Heart right ventricle (tissue), 16 donors: Measurements from ENCODE around the gene GBP5. TPM values are rescaled to one million over a fixed set of nuclear protein-coding genes. Genes with fewer than 3 reads are reported as not detected.
A peak's percentile ranks its signal among the peaks of the same experiment; 100 is the strongest.
"Not testable (repeated sequence)": the region's sequence is repeated elsewhere in the genome, so short reads cannot be mapped to it uniquely, and the experiment has no call there.

ENCODE experiments used
- ATAC-seq, 8 donors: fragments of 200-7000 bp; cut with Tn5 transposase; one replicate each; pipeline ENCODE4 v1.9.1; 2020; ENCODE audit warnings: mild to moderate bottlenecking in 8 of 8, moderate library complexity in 8 of 8, moderate number of reproducible peaks in 1 of 8
- DNase-seq, 2 donors: peaks; one replicate each; pipeline ENCODE4 v3.0.0-alpha.2; 2020
- H3K27ac ChIP-seq, 10 donors: fragments of 200-600 bp; sonication (generic) in 2 of 10; one replicate each; pipeline versions ENCODE4 v1.5.0 to v1.8.0; 2020 to 2022; ENCODE audit warnings: mild to moderate bottlenecking in 3 of 10
- H3K27me3 ChIP-seq, 7 donors: fragments of 200-600 bp; one replicate each; pipeline ENCODE4 v1.8.0; 2021 to 2022; ENCODE audit warnings: mild to moderate bottlenecking in 2 of 7
- H3K36me3 ChIP-seq, 9 donors: fragments of 200-600 bp; sonication (generic) in 1 of 9; one replicate each; pipeline versions ENCODE4 v1.5.0 to v1.8.0; 2020 to 2022; ENCODE audit warnings: mild to moderate bottlenecking in 2 of 9
- H3K4me1 ChIP-seq, 9 donors: fragments of 200-600 bp; sonication (generic) in 1 of 9; one replicate each; pipeline versions ENCODE4 v1.5.0 to v1.8.0; 2020 to 2022; ENCODE audit warnings: mild to moderate bottlenecking in 4 of 9
- H3K4me3 ChIP-seq, 10 donors: fragments of 200-600 bp; sonication (generic) in 2 of 10; one replicate each; pipeline versions ENCODE4 v1.5.0 to v1.8.0; 2020 to 2022; ENCODE audit warnings: mild to moderate bottlenecking in 7 of 10, moderate library complexity in 2 of 10
- H3K9me3 ChIP-seq, 11 donors: fragments of 200-600 bp in 10 of 11; sonication (generic) in 2 of 11; one replicate each; pipeline versions ENCODE4 v1.5.0 to v1.8.0; 2013 to 2022; ENCODE audit warnings: mild to moderate bottlenecking in 2 of 11, control low read depth in 1 of 11, moderate library complexity in 1 of 11
- WGBS, 2 donors: extraction: QIAGEN DNeasy Blood & Tissue Kit; methylation state at CpG; one replicate each; pipeline ENCODE4 v1.1.7; 2013; ENCODE audit warnings: inconsistent platforms in 1 of 2; 5-methylcytosine and 5-hydroxymethylcytosine counted together
- intact Hi-C, 10 donors: fragments of 100-400 bp; cut with DNase I; formaldehyde crosslinking; loops; one replicate each; pipeline versions ENCODE4 v1.11.1 to v1.14.2; 2022
- polyA plus RNA-seq, 2 donors: library from polyadenylated mRNA; stranded (reverse); fragments of 200-250 nt; gene quantifications; one replicate each; pipeline ENCODE4 v1.2.3, GENCODE V29; 2013
- total RNA-seq, 10 donors: library from RNA; stranded (reverse); fragmentation: NEBNext Ultra II Directional in 3 of 10; extraction: Animal tissue kit (Norgen Biotek cat#: 25700) in 3 of 10; gene quantifications; one replicate each; pipeline versions ENCODE4 v1.2.1 to v1.2.4, GENCODE V29; 2021 to 2023
- TF ChIP-seq, protein P1 (sequence below), 9 donors: fragments of 200-600 bp; sonication (generic) in 2 of 9; IDR thresholded peaks; one replicate each; pipeline versions ENCODE4 v1.5.0 to v1.8.0; 2021 to 2022; ENCODE audit warnings: antibody characterized with exemption in 9 of 9, mild to moderate bottlenecking in 5 of 9, moderate library complexity in 1 of 9
- donor health status: Arrhythmogenic right ventricular cardiomyopathy.
- donor health status: ischemic (EF 13 %, LVEDD 7.1; RV severe dilation, severe dysfunction).
- donor health status: healthy with polysubstance abuse.
- donor health status: DM: no; HTN: yes; CAD: no.
- donor health status: DM: no; HTN: no; CAD: no.
- donor health status: ischemic (EF 25% LVEDD 6.9; RV normal size, moderate dysfunction).
- donor health status: ischemic (EF 25% LVEDD 5.7; RV mildly dilated, moderate dysfunction).
- donor health status: healthy.
- donor health status: DM: yes; HTN: yes; CAD: no.
- donor health status: Ischemic cardiomyopathy.
- donor health status: ischemic (EF 35%, LVEDD 5.7; RV mildly dilated, moderate dysfunction).
- donor health status: nonischemic (EF 11% LVEDD 7.7; RV severe dilation, severe dysfunction).
- donor health status: DM: yes; HTN: yes; CAD: no.
- donor health status: PGD.
- donor health status: ischemic (EF 29% LVEDD 5.4; RV normal size, mild dysfunction).
- donor health status: nonischemic (EF 23%, LVEDD 6.1; RV moderate dilation, normal function).

The GBP5 gene
- total and polyA plus RNA-seq, 12 donors: 0.39 to 62.0 (median 0.81) TPM

DNA sequence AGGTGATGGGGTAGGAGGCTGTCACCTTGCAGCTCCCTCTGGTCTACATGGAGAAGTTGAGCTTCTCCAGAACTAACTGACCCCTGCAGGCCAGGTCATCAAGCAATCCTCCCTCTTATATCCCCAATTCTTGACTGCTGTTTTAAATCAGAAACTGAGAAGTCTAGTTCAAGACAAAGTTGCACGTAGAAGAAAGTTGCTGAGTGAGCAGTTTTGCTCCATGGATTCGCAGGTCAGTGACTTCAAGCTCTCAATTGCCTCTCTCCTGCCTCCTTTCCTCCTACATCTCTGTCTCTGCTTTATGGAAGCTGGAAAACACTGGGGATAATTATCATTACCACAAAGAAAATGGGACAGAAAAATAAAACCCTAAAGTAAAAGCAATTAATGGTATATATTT lies 32.8 kb upstream of the GBP5 start:
- no peaks in the 10 kb centered on the region for H3K27me3 ChIP-seq
- no peak overlapping the region for H3K4me3 ChIP-seq
- ATAC-seq: no peak
- intact Hi-C loops: no loop called here
- no peak for DNase-seq
- no peak overlapping the region for H3K27ac ChIP-seq
- WGBS, 2 donors: 80 to 85% methylated on average over 2 of the region's 2 CpGs
- H3K9me3 ChIP-seq: peaks cover 0 to 10% (median 0%) of the 10 kb centered on the region in 11 donors
- H3K4me1 ChIP-seq: peaks cover 0 to 15% (median 6%) of the 10 kb centered on the region in 9 donors
- TF ChIP-seq, protein P1, sequence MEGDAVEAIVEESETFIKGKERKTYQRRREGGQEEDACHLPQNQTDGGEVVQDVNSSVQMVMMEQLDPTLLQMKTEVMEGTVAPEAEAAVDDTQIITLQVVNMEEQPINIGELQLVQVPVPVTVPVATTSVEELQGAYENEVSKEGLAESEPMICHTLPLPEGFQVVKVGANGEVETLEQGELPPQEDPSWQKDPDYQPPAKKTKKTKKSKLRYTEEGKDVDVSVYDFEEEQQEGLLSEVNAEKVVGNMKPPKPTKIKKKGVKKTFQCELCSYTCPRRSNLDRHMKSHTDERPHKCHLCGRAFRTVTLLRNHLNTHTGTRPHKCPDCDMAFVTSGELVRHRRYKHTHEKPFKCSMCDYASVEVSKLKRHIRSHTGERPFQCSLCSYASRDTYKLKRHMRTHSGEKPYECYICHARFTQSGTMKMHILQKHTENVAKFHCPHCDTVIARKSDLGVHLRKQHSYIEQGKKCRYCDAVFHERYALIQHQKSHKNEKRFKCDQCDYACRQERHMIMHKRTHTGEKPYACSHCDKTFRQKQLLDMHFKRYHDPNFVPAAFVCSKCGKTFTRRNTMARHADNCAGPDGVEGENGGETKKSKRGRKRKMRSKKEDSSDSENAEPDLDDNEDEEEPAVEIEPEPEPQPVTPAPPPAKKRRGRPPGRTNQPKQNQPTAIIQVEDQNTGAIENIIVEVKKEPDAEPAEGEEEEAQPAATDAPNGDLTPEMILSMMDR (IDR thresholded peaks at IDR 0.05): no peak
- H3K36me3 ChIP-seq: no peaks in the 10 kb centered on the region

- WGBS, 2 donors: 86 to 92% methylated on average over 2 of the region's 2 CpGs
- TF ChIP-seq, protein P1 (IDR thresholded peaks at IDR 0.05): no peak
- Histone ChIP-seq H3K4me3 (no peak overlapping the region), H3K27ac (no peak overlapping the region), H3K4me1 (peaks cover 0 to 11% (median under 1%) of the 10 kb centered on the region in 9 donors), H3K36me3 (no peaks in the 10 kb centered on the region), H3K27me3 (no peaks in the 10 kb centered on the region), H3K9me3 (peaks cover 0 to 10% (median 0%) of the 10 kb centered on the region in 11 donors)
- no peak for DNase-seq
- ATAC-seq: no peak
- intact Hi-C loops: no loop called here
These were observed 32.0 kb upstream of the GBP5 start for GRCh38 chr1:89304572-89305230.

DNA sequence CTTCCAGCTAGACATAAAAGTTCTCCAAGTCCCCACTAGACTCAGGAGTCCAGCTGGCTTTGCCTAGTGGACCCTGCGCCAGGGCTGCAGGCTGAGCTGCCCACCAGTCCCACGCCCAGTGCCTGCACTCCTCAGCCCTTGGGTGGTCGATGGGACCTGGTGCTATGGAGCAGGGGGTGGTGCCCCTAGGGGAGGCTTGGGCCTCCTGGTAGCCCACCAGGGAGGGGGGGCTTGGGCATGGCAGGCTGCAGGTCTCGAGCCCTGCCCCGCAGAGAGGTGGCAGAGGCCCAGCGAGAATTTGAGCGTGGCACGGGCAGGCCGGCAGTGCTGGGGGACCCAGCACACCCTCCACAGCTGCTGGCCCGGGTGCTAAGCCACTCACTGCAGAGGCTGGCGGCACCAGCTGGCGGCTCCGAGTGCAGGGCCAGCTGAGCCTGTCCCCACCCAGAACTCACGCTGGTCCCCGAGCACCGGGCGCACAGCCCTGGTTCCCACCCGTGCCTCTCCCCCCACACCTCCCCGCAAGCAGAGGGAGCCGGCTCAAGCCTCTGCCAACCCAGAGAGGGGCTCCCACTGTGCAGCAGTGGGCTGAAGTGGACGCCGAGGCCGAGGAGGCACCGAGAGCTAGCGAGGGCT lies 30.2 kb upstream of the GBP5 start:
- TF ChIP-seq, protein P1 (IDR thresholded peaks at IDR 0.05): no peak
- Histone ChIP-seq H3K36me3 (no peaks in the 10 kb centered on the region), H3K9me3 (no peaks in the 10 kb centered on the region), H3K27ac (no peak overlapping the region), H3K4me3 (no peak overlapping the region), H3K27me3 (no peaks in the 10 kb centered on the region), H3K4me1 (peaks cover 0 to 13% (median 0%) of the 10 kb centered on the region in 9 donors)
- peak in 1 of 8 donors; percentile 53 for ATAC-seq
- intact Hi-C loops: no loop called here
- 96% methylated on average over 20 to 25 of the region's 25 CpGs for WGBS, 2 donors
- DNase-seq: no peak

DNA sequence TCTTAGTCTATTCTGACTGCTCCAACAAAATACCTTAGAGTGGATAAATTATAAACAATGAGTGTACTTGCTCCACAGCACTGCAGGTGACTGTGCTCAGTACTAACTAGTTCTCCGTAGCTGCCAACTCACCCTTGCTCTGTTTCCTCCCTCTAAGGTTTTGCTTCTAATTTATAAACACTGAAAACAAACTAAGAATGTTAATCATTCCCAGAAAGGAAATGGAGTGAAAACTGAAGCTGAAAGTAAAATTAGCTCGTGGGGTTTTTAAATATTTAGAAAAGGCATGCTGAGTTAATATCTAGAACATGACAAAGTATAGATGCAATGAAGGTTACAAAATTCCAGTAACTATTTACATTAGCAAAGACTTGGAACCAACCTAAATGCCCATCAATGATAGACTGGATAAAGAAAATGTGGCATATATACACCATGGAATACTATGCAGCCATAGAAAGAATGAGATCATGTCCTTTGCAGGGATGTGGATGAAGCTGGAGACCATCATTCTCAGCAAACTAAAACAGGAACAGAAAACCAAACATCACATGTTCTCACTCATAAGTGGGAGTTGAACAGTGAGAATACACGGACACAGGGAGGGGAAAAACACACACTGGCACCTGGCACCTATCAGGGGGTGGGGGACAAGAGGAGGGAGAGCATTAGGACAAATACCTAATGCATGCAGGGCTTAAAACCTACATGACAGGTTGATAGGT lies 27.2 kb upstream of the GBP5 start:
- H3K4me3 ChIP-seq: not testable (repeated sequence)

More for the DNA sequence above, 27.2 kb upstream of the GBP5 start:
- Histone ChIP-seq H3K27ac (peak overlapping the region in 1 of 10 donors; percentile 7), H3K4me1 (peaks cover 0 to 12% (median 0%) of the 10 kb centered on the region in 9 donors)
- H3K9me3 ChIP-seq, ATAC-seq, intact Hi-C loops, H3K27me3 ChIP-seq, H3K36me3 ChIP-seq, DNase-seq: not testable (repeated sequence)
- WGBS, 2 donors: 66 to 68% methylated on average over 3 of the region's 3 CpGs
